ENCODE results near the gene EPOP.

EPOP gene

DNA sequence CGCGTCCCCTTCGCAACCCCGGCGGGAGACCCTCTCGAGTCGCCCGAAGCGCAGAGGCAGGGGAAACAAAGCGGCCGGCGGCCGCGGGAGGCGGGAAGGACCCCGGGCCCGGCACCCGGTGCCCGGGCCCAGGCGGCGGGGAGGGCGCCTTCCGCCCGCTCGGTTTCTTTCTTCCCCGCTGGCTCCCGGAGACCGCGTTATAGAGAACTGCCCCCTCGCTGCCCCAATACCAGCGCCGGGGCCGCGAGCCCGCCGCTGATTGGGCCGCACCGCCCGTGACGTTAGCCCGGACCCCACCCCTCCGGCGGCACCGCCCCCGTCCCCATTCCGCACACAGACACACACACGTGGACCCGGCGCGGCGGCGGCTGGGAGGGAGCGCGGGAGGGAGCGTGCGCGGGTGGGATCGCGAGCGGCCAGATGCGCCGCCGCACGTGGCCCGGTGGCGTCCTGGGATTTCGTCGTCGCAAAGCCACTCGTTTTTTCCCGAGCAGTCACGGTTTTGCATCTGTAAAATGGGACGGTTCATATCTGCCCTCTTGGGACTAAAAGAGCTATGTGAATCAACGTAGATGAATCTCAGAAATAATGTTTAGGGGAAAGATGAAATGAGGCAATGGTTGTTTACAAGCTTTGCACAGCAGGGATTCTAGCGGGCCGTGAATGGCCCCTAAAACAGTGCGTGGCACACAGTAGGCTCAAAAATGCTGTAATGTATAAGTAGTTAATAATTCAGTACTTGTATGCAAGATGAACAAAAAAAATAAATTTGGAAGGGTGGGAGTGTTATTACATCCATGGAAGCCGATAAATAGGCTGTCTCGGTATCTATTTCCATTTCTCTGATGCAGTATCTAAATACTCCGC lies at the start of gene EPOP:
Gene EPOP (minus strand): TSS at position 209 of the 867 bp plus-strand sequence. CDS start 462 bp downstream, outside the sequence.
- DNase-seq (ENCODE audit: low spot score): peak; percentile 90

DNA sequence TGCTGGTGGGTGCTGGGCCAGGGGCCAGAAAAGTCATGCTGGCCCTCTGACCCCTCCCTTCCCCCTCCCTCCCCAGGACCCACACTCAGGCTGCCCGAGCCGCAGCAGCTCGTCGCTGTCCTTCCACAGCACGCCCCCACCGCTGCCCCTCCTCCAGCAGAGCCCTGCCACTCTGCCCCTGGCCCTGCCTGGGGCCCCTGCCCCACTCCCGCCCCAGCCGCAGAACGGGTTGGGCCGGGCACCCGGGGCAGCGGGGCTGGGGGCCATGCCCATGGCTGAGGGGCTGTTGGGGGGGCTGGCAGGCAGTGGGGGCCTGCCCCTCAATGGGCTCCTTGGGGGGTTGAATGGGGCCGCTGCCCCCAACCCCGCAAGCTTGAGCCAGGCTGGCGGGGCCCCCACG lies 47.0 kb upstream of the EPOP start:
- DNase-seq (ENCODE audit: low spot score): no peak

DNA sequence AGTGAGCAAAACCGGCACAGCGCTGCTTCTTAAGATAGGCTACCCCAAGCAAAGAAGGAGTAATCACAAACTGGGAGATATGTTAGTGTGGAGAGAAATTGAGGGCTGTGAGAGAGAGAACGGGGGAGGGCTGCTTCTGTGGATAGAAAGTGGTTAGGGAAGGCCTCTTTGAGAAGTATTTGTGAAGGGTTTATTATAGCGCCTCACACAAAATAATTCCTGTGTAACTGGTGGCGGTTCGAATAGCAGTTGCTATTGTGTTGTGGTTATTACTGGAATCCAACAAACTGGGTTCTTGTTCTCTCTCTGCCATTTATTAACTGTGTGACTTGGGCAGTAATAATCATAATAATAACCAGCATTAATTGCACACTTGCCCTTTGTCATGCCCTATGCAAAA lies 46.2 kb upstream of the EPOP start:
- no peak for DNase-seq (ENCODE audit: low spot score)

DNA sequence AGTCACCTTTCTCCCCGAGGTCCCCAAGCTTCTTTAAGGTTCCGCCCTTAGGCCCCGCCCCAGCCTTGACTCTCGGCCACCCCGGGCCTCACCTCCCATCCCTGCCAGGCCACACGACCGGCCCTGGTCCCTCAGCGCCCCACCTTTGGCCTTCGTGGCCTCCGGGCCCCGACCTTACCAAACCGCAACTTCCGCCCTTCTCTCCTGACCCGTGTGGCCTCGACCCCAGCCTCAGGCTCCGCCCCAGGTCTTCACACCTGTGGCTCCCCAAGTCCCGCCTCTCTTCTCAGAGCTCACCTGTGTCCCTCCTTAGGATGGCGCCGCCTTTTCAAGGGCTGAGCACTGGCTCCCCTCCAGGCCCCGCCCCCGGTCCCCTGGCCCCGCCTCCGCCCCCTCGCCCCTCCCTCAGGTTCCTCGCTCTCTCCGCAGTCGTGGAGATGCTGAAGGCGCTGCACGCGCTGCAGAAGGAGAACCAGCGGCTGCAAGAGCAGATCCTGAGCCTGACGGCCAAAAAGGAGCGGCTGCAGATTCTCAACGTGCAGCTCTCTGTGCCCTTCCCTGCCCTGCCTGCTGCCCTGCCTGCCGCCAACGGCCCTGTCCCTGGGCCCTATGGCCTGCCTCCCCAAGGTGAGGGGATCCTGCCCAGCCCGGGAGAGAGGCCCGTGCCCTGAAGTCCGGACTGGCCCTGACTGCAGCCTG lies 45.3 kb upstream of the EPOP start:
- no peak for DNase-seq (ENCODE audit: low spot score)

DNA sequence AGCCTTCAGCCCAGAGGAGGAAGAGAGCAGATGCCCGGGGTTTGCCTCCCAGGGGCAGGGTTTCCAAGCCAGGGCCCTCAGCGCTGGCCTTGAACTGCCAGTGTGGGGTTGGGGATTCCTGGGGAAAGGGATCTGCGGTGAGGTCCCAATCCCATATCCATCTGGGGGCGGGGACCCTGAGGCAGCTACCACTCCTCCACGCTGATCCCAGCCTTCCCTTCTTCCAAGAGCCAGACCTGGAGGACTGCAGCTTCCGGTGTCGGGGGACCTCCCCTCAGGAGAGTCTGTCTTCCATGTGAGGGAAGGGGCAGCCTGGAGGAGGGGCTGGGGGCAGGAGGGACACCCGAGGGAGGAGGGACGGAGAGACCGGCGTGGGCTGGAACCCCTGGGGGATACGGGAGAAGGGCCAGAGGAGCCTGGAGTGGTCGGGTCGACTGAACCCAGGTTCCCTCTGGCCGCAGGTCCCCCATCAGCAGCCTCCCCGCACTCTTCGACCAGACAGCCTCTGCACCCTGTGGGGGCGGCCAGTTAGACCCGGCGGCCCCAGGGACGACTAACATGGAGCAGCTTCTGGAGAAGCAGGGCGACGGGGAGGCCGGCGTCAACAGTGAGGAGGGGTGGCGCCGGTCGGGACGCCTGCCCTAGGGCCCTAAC lies 44.7 kb upstream of the EPOP start:
- no peak for DNase-seq (ENCODE audit: low spot score)

DNA sequence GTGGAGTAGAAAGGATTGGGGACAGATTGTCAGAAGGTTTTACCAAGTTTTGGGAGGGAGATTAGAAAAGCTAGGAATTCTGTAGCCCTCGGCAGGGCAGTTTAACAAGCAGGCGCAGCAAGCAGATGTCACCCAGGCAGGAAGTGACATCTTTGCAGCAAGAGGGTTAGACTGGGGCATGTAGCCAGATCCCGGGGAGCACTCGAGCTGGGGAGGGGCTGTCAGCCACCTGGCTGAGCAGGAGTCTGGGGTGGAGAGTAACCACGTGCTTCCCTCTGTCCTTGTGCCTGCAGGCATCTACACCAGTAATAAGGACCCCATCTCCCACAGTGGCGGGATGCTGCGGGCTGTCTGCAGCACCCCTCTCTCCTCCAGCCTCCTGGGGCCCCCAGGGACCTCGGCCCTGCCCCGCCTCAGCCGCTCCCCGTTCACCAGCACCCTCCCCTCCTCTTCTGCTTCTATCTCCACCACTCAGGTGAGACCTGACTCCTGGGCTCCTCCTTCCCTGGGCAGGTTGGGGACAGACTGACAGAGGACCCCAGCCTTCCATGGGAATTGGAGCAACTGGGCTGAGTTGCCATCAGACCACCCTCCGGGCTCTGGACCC lies 42.5 kb upstream of the EPOP start:
- no peak for DNase-seq (ENCODE audit: low spot score)

DNA sequence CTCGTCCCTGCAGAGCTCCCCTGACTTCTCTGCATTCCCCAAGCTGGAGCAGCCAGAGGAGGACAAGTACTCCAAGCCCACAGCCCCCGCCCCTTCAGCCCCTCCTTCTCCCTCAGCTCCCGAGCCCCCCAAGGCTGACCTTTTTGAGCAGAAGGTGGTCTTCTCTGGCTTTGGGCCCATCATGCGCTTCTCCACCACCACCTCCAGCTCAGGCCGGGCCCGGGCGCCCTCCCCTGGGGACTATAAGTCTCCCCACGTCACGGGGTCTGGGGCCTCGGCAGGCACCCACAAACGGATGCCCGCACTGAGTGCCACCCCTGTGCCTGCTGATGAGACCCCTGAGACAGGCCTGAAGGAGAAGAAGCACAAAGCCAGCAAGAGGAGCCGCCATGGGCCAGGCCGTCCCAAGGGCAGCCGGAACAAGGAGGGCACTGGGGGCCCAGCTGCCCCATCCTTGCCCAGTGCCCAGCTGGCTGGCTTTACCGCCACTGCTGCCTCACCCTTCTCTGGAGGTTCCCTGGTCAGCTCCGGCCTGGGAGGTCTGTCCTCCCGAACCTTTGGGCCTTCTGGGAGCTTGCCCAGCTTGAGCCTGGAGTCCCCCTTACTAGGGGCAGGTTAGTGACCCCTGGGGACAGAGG lies 41.7 kb upstream of the EPOP start:
- DNase-seq (ENCODE audit: low spot score): no peak

DNA sequence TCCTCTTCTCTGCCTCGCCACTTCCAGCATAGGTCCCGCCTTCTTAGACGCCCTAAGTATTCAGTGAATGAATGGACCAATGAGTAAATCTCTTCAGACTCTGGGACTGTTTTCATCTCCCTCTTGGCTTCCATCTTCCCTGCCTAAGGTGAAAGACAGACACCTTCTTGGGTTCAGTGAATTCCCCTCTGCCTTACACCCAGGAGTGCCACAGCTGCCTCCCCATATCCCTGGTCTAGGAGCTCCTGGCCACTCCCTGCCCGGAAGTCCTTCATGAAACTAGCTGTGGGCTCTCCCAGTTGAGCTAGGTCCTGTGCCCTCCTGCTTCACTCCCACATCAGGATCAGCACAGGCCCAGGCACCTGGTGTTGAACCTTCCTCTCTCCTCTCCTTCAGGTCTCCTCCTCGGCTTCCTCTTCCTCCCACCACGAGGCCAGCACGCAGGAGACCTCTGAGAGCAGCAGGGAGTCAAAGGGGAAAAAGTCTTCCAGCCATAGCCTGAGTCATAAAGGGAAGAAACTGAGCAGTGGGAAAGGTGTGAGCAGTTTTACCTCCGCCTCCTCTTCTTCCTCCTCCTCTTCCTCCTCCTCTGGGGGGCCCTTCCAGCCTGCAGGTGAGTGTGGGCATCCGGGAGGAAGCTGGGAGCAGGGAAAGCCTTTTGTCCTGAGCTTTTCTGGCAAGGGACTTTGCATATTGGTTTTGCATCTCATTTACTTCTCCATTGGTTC lies 40.6 kb upstream of the EPOP start:
- DNase-seq (ENCODE audit: low spot score): no peak

DNA sequence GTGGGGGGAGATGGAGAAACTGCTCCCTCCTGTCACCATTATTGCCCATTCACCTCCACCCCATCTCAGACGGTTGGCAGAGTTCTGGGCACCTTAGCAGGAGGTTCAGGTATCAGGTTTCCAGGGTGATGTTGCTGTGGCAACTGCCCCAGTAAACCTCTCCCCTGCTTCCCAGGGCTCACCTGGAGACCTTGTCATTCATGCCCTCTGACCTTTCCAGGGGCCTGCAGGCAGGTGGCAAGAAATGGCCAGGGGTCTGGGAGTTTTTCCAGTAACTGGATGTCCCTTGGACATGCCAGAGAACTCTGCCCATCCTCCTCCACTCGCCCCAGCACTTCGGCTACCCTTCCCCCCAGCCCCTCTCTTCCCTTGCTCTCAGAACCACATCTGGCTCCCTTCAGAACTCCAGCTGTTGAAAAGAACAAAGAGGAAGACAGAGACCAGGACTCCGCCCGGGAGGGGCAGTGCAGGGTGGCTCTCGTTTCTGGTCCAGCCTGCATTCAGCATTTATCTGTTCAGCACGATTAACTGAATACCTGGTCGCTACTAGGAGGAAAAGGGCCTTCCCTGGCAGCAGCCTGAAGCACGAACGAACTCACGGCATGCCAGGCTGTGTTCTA lies 38.8 kb upstream of the EPOP start:
- no peak for DNase-seq (ENCODE audit: low spot score)

DNA sequence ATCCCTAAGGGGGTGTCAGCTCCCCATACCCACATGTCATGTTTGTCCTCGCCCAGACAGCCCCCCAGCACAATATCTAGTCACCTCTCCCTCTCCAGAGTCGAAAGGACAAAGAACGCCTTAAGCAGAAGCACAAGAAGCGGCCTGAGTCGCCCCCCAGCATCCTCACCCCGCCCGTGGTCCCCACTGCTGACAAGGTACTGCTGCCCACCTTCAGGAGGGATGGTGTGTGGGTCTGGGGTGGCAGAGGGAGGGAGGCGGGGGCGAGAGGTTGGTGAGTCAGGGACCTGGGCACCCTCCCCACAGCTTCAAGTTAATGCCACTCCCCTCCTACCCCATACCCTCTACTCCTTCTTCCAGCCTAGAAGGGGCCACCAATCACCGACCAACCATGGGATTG lies 37.8 kb upstream of the EPOP start:
- no peak for DNase-seq (ENCODE audit: low spot score)

DNA sequence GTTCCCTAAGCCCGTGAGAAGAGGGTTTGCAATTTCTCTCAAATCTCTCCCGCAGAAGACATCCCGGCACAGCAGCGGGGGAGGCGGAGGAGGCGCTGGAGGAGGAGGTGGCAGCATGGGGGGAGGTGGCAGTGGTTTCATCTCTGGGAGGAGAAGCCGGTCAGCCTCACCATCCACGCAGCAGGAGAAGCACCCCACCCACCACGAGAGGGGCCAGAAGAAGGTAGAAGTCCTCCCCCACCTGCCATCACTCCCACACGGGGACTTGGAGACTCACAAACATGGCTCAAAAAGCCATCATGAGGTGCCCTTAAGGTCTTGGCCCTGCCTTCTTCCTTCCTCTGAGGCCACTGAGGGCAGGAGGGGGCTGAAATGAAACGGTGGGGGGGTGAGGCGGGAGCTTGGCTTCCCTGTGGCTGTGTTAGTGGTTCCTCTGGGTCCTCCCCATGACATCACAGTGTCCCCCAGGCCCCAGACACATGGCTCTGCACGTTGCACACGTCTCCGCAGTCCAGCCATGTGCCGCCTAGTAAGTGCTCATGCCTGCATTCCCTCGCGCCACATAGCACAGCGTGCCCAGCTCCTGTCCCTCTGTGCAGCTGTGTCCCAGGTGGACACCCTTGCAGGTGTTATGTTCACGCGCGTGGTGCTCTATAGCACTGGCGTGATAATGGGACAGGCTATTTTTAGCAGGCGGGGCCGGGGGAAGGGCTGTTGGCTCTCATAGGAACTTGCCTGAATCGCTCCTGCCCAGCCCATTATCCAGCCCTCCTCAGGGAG lies 37.2 kb upstream of the EPOP start:
- DNase-seq (ENCODE audit: low spot score): no peak

DNA sequence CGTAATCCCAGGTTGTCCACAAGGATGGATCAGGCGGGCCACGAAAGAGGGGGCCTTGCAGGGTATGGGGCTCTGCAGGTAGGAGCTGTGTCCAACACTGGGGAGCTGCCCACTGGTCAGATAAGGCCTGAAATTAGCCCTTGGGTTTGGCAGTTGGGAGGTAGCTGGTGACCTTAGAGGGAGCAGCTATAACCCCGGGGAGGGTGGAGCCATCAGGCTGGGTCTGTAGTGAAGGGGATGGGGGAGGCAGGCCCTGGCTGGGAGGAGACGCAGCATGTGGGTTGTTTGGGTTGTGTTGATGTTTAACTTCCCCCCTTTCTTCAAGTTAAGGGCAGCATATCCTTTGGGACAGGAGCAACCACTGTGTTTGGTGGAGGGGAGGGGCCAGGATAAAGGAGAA lies 36.2 kb upstream of the EPOP start:
- DNase-seq (ENCODE audit: low spot score): no peak

DNA sequence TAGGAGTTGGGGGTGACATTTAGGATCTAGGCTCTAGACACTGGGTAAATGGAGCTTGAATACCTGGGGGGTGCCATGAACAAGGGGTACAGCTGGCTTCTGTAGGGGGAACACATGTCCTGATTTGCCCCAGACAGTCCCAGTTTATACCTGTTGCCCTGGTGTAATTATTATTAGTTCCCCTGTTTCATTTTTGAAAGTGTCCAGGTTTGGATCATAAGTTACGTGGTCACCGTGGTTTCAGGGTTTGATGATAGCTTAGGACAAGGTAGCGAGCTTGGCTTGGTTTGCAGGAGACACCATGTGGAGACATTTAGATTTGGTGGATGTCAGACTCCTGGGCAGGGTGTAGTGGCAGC lies 35.8 kb upstream of the EPOP start:
- DNase-seq (ENCODE audit: low spot score): no peak

DNA sequence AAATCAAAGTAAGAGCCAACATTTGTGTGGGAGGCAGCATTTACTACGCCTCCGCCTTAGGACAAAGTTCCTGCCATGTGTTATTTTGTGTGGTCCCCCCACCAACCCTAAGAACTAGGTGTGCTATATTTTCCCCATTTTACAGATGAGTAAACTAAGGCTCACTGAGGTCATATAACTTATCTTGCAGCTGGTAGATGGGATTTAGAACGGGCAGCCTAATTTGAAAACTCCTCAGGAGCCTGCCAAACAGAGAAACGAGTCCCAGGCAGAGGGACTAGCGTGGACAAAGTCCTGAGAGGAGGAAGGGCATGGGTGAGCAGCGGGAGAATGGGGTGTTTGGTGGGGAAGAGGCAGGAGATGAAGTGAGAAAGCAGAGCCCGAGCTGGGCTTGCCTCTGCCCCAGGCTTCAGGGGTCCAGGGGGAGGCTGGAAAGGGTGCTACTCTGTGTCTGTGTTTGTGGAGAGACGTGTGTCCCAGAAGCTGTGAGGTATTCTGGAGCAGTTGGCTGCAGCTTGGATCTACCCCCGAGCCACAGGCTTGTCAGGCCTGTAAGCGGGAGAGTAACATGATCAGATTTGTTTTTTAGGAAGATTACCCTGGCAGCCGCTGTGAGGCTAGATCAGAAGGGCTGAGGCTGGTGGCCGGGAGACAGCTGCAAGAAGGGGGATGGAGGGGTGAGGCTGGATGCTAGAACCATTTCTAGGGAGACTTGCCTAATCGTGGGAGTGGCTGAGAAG lies 35.3 kb upstream of the EPOP start:
- DNase-seq (ENCODE audit: low spot score): no peak

DNA sequence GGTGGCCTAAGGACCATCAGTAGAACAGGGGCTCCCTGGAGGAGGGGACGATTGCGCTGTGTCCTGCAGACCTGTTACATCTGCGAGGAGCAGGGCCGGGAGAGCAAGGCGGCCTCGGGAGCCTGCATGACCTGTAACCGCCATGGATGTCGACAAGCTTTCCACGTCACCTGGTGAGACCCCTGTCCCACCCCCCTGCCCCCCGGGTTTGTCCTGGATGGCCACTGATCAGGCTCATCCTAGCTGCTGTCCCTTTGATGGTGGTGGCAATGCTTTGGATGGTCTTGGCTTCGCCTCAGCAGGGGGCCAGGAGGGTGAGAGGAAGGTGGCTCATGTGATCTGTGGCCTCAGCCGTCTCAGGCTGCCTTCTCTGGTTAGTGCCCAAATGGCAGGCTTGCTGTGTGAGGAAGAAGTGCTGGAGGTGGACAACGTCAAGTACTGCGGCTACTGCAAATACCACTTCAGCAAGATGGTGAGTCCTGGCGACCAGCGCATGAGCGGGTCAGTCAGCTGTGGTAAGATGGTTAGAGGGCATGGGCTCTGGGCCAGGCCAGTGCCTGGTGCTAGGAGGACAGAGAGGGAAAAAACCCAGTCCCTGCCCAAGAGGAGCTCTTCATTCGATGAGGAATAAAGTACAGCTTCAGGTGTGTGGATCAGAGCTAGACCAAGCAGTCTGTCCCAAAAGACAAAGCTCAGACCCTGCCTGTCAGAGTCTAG lies 34.5 kb upstream of the EPOP start:
- no peak for DNase-seq (ENCODE audit: low spot score)

DNA sequence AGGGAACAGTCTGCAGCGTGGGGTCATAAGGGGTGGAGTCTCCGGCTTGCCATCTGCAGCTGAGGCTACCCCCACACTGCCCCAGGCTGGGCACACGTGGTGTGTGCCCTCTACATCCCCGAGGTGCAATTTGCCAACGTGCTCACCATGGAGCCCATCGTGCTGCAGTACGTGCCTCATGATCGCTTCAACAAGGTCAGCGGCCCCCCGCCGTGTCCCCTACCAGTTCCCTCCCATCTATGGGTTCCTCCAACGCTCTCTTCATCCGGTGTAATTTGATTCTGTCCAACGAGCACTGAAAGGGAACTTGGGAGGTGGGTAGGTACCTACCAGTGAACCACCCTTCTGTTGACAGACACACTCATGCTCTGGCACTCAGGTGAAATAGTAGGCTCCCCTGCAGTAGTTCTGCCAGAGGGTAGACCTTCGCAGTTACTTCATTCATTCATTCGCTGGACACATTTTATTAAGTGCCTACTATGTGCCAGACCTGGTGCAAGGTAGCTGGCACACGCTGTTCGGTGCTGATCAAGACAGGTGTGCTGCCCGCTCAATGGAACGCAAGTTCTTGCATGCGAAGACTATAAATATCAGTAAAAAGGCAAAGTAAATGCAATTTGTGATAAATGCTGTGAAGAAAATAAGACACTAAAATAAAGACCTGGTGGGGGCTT lies 33.1 kb upstream of the EPOP start:
- no peak for DNase-seq (ENCODE audit: low spot score)

DNA sequence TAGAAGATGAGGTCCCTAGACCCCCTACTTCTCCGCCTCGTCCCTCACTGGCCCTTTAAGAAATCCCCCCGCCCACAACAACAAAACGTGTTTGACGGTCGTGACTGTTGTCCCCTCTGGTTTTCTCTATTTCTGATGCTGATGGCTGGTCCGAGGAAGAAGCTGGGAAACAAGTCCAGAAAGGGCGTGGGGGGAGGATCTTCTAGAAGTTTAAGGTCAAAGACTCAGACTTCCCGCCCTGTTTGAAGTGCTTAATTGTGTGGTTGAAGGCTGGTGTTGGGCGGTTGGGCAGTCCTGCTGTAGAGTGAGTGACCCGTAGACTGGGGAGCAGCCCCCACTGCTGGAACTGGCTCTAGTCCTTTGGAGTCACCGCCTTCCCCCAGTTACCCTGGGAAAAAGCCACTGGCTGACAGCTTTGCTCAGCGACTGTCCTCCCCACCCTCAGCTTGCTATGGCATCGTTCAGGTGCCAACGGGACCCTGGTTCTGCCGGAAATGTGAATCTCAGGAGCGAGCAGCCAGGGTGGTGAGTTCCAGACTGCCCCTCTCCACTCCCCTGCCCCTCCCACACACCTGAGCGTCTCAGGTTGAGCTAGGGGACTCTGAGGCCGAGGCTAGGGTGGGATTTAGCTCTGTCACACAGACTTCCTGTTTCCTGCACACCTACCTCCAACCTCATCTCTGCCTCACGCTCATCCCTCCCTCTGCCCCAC lies 31.9 kb upstream of the EPOP start:
- DNase-seq (ENCODE audit: low spot score): peak; percentile 45
